ENCODE results near the gene NSFL1C. TPM values are rescaled to one million over a fixed set of nuclear protein-coding genes. Genes with fewer than 3 reads are reported as not detected.

Gene NSFL1C
- total and polyA plus RNA-seq, 9 of the 15 experiments (the other 6 are each of a cell fraction or from before 2014, with no cell fraction given): 20.8 to 119 (median 47.0) TPM

- TF ChIP-seq ZNF766 (CRISPR knock-in tag; conservative IDR thresholded peaks at IDR 0.05): 0 out of 2 replicates have a peak, but pooled peaks have one; percentile 47
- no peak for TF ChIP-seq ATF4 (CRISPR knock-in tag; IDR thresholded peaks at IDR 0.05)
- no peak for TF ChIP-seq SMARCE1 (IDR thresholded peaks at IDR 0.05)
- TF ChIP-seq HIVEP1 (CRISPR knock-in tag; IDR thresholded peaks at IDR 0.05): no peak
- no peak for TF ChIP-seq STAT6 (CRISPR knock-in tag; IDR thresholded peaks at IDR 0.05)
- no peak for TF ChIP-seq HEY1 (CRISPR knock-in tag; IDR thresholded peaks at IDR 0.05; ENCODE audit: borderline replicate concordance)
- TF ChIP-seq MGA (IDR thresholded peaks at IDR 0.05): no peak
- no peak for TF ChIP-seq ZBTB5 (IDR thresholded peaks at IDR 0.05)
- TF ChIP-seq RBM25 (IDR thresholded peaks at IDR 0.05; ENCODE audit: low read depth, low read length, severe bottlenecking): peak; percentile 91
Observed at GRCh38 chr20:1466211-1467081, at the start of gene NSFL1C (continued).
